Omental fat pad (tissue), 4 donors: ENCODE results near the gene KCNAB1. TPM values are rescaled to one million over a fixed set of nuclear protein-coding genes. Genes with fewer than 3 reads are reported as not detected.

Source experiments
- ATAC-seq: fragments of 150-250 bp; one replicate; pipeline ENCODE4 v1.9.1; 2016; ENCODE audit warnings: mild to moderate bottlenecking, moderate library complexity; ENCODE audit not compliant: low FRiP score
- DNase-seq: peaks from one replicate; pipeline ENCODE4 v3.0.0-alpha.2; 2019; ENCODE audit warnings: low spot score
- CTCF ChIP-seq, 3 donors: fragments of 450-650 bp; IDR thresholded peaks; one replicate each; pipeline ENCODE4 v1.5.1; 2016 to 2017; ENCODE audit warnings: antibody characterized with exemption in 3 of 3, mild to moderate bottlenecking in 3 of 3, moderate library complexity in 2 of 3
- total RNA-seq, 4 donors: library from RNA; depleted of rRNA; stranded (reverse); fragments of >200 nt; gene quantifications; one replicate each; pipeline ENCODE4 v1.1.0, GENCODE V29; 2016

Gene KCNAB1
- total RNA-seq, 4 donors from 2014 or later, result 2.2 to 12.6 (median 5.7) TPM

DNA sequence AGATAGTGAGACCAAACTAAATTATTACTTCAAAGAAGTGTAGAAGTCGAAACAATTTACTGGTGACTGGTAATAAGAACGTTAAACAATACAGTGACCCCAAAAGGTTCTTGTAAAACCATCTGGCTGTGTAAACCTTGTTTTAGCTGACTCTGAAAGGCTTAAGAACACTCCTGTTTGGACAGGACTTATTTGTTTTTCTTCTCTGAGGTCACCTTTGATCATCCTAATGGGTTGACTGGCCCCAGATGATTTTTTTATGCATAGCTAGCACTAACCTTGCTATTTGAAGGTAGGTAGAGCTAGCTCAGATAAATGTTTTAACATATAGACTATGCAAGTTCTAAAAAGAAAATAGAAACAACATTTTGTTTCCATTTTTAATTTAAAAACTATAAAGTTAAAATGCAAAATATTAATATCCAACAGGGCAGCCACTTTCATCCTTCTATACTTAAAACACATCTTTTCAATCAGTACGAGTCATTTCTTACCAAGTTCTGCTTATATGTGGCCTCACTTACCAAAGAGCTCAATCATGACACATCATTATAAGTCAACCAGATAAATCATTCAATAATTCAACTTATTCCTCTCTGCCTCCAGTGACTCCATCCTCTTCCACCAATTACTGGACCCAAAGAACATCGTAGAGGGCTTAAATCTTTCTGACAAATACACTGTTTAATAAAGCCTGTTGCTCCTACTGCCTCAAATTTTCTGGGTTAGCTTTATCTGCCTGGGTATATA lies 275.8 kb downstream of the KCNAB1 start:
- ATAC-seq (no peak), DNase-seq (no peak)
- TF ChIP-seq CTCF (IDR thresholded peaks at IDR 0.05), result no peak

DNA sequence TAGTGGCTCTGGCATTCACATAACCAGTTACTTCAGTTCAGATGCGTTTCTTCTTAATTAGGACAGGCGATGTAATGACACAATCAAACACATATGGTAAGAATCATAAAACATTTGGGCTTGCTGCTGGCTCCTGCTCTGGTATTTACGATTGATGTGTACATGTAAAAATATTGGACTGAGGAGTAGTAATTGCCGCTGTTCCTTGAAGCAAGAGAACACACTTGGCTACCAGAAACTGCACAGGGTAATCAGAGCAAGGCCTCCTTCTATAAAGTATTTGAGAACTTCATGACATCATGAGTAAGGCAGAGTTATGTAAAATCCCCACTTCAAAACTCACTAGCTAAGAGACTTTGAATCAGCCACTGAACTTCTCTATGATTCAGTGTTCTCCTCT lies 276.5 kb downstream of the KCNAB1 start:
- no peak for TF ChIP-seq CTCF (IDR thresholded peaks at IDR 0.05)
- DNase-seq (no peak), ATAC-seq (no peak)

GRCh38 chr3:156397534-156397933 lies 277.2 kb downstream of the KCNAB1 start:
- DNase-seq, result no peak
- ATAC-seq, result no peak
- TF ChIP-seq CTCF (IDR thresholded peaks at IDR 0.05), result no peak

GRCh38 chr3:156400062-156400461 lies 279.7 kb downstream of the KCNAB1 start:
- ATAC-seq, result no peak
- no peak for DNase-seq
- TF ChIP-seq CTCF (IDR thresholded peaks at IDR 0.05), result no peak

- TF ChIP-seq CTCF (IDR thresholded peaks at IDR 0.05), result no peak
- DNase-seq (no peak), ATAC-seq (no peak)
Observed at GRCh38 chr3:156400735-156401134, 280.4 kb downstream of the KCNAB1 start.

DNA sequence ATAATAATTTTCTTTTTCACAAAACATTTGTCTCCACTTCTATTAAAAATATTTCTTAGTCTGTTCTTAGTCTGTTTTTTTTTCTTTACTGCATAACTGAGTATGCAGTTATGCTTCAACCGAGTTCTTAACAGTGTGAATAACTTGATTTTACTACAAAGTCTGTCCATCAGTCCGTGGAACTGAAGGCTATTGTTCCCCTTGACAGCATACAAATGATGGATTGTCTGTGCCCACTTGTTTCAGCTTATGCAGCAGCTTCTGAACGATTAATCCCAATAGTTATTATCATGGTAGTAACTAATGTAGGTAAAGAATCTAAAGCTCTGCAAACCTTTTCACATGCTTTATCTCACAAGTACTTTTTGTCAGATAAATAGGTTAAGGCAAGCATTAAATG lies 283.8 kb downstream of the KCNAB1 start:
- DNase-seq (no peak), ATAC-seq (no peak)
- no peak for TF ChIP-seq CTCF (IDR thresholded peaks at IDR 0.05)

- ATAC-seq (no peak), DNase-seq (no peak)
- TF ChIP-seq CTCF (IDR thresholded peaks at IDR 0.05), result no peak
Observed at GRCh38 chr3:156406393-156406792, 286.0 kb downstream of the KCNAB1 start.
